ENCODE data around the gene KRTAP4-9. TPM values are rescaled to one million over a fixed set of nuclear protein-coding genes. Genes with fewer than 3 reads are reported as not detected.
"Not testable (repeated sequence)": the region's sequence is repeated elsewhere in the genome, so short reads cannot be mapped to it uniquely, and the experiment has no call there.

KRTAP4-9 gene
- total RNA-seq, 4 donors from 2014 or later: not detected

GRCh38 chr17:41126412-41126811 lies 21.2 kb downstream of the KRTAP4-9 start:
- Histone ChIP-seq H3K4me1 (no peaks in the 10 kb centered on the region), H3K4me3 (no peak overlapping the region), H3K27me3 (peaks cover 0 to 4% of the 10 kb centered on the region in 2 donors), H3K9me3 (no peaks in the 10 kb centered on the region), H3K36me3 (no peaks in the 10 kb centered on the region), H3K27ac (no peak overlapping the region)
- no peak for TF ChIP-seq EP300 (IDR thresholded peaks at IDR 0.05)
- no peak for TF ChIP-seq POLR2A (IDR thresholded peaks at IDR 0.05)
- TF ChIP-seq, protein P1, sequence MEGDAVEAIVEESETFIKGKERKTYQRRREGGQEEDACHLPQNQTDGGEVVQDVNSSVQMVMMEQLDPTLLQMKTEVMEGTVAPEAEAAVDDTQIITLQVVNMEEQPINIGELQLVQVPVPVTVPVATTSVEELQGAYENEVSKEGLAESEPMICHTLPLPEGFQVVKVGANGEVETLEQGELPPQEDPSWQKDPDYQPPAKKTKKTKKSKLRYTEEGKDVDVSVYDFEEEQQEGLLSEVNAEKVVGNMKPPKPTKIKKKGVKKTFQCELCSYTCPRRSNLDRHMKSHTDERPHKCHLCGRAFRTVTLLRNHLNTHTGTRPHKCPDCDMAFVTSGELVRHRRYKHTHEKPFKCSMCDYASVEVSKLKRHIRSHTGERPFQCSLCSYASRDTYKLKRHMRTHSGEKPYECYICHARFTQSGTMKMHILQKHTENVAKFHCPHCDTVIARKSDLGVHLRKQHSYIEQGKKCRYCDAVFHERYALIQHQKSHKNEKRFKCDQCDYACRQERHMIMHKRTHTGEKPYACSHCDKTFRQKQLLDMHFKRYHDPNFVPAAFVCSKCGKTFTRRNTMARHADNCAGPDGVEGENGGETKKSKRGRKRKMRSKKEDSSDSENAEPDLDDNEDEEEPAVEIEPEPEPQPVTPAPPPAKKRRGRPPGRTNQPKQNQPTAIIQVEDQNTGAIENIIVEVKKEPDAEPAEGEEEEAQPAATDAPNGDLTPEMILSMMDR (IDR thresholded peaks at IDR 0.05): no peak
- no peak for DNase-seq (ENCODE audit: low spot score in 2 of 2)
- WGBS, 2 donors: 83 to 91% methylated on average over 3 of the region's 3 CpGs

DNA sequence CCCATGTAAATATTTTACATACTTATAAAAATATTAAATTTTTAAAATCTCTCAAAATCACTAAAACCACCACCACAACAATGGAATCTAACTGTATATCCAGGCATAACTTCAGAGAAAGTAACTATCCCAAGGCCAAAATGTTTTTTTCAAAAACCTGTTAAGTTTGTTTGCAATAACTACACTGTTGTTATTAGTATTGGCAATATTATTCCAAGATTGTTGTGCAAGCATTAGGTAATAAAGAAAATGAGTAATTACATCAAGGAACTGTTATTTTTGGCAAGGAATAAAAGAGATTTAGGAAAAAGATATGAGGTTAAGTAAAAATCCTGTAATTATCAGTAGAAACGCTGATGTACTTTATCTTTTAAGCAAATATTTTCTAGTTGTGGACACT lies 22.2 kb downstream of the KRTAP4-9 start:
- TF ChIP-seq, protein P1 (IDR thresholded peaks at IDR 0.05): no peak
- TF ChIP-seq EP300 (IDR thresholded peaks at IDR 0.05) (no peak), POLR2A (IDR thresholded peaks at IDR 0.05) (no peak)
- H3K9me3 ChIP-seq: no peaks in the 10 kb centered on the region
- H3K27ac ChIP-seq: no peak overlapping the region
- H3K4me3 ChIP-seq: no peak overlapping the region
- H3K27me3 ChIP-seq: peaks cover 0 to 4% of the 10 kb centered on the region in 2 donors
- DNase-seq (ENCODE audit: low spot score in 2 of 2): no peak
- 60 to 64% methylated on average over 1 of the region's 1 CpG for WGBS, 2 donors
- H3K36me3 ChIP-seq: no peaks in the 10 kb centered on the region
- no peaks in the 10 kb centered on the region for H3K4me1 ChIP-seq

DNA sequence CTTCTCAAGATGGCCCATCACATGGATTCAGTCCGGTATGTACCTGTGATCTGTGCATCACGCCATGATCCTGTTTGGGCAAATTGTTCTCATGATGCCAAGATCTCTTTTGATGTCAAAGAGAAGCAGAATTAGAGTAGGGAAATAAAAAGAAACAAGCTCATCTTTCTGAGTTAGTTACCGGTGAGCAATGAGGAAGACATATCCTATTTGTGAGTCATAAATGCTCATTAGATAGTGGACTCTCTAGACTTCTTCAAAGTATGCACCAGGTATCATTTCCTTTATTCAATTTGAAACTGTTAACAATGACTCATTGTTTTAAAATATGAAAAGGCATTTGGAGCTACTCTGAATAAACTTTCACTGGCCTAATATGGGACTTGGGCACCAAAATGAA lies 26.8 kb downstream of the KRTAP4-9 start:
- Histone ChIP-seq H3K27ac (no peak overlapping the region), H3K4me3 (no peak overlapping the region), H3K4me1 (no peaks in the 10 kb centered on the region), H3K9me3 (no peaks in the 10 kb centered on the region), H3K27me3 (no peaks in the 10 kb centered on the region), H3K36me3 (no peaks in the 10 kb centered on the region)
- no peak for DNase-seq (ENCODE audit: low spot score in 2 of 2)
- 84 to 85% methylated on average over 3 of the region's 3 CpGs for WGBS, 2 donors
- TF ChIP-seq POLR2A (IDR thresholded peaks at IDR 0.05) (no peak), EP300 (IDR thresholded peaks at IDR 0.05) (no peak)
- TF ChIP-seq, protein P1 (IDR thresholded peaks at IDR 0.05): no peak

DNA sequence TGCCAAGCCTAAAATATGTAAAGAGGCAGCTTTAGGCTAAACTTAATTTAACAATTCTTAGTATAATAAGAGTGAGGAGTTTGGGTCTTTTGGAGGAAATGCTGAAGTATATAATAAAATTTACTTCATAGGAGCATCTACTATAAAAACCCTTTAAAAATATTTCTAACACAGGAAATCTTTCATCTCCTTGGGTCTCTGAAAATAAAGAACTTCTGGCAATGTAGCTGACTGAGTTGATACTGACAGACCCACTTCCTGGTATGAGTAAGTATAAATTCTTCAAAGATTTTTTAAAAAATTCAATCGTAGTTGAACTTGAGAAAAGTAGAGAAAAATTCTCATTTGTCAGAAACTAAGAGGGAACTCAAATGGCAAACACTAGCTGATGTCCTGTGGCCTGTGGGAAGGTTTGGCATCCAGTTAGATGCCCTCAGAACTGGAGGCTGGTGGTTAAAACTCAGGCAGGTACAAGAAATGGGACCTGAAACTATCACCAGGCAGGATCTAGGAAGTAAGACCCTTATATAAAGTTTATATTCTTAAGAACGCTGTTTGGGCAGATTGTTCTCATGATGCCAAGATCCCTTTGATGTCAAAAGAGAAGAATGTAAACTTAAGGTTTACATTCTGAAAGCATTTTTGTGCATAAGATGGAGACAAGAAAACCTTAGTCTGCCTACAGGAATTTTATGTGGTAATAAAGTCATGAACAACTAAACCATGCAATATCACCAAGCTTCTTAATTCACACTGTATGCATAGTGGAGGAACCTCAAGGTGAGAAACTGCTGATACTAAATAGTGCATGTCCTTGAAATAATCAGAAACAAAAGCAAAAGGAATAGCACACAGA lies 28.9 kb downstream of the KRTAP4-9 start:
- Histone ChIP-seq H3K4me1 (no peaks in the 10 kb centered on the region), H3K9me3 (no peaks in the 10 kb centered on the region), H3K27ac (no peak overlapping the region), H3K27me3 (no peaks in the 10 kb centered on the region), H3K4me3 (no peak overlapping the region), H3K36me3 (no peaks in the 10 kb centered on the region)
- 70% methylated on average over 2 of the region's 2 CpGs for WGBS, 2 donors
- DNase-seq (ENCODE audit: low spot score in 2 of 2): no peak
- TF ChIP-seq POLR2A (IDR thresholded peaks at IDR 0.05) (no peak), EP300 (IDR thresholded peaks at IDR 0.05) (no peak)
- TF ChIP-seq, protein P1 (IDR thresholded peaks at IDR 0.05): no peak

- H3K4me1 ChIP-seq; H3K36me3 ChIP-seq; H3K27ac ChIP-seq; H3K4me3 ChIP-seq; H3K27me3 ChIP-seq; DNase-seq (ENCODE audit: low spot score in 2 of 2): not testable (repeated sequence)
- peaks cover 0 to 31% (median 0%) of the 10 kb centered on the region in 4 donors for H3K9me3 ChIP-seq
- 91% methylated on average over 12 of the region's 12 CpGs for WGBS, 2 donors
These were observed 34.7 kb downstream of the KRTAP4-9 start for GRCh38 chr17:41139865-41140264.
